ENCODE data around the gene CYP3A5.
"Not testable (repeated sequence)": the region's sequence is repeated elsewhere in the genome, so short reads cannot be mapped to it uniquely, and the experiment has no call there.

Gene CYP3A5

DNA sequence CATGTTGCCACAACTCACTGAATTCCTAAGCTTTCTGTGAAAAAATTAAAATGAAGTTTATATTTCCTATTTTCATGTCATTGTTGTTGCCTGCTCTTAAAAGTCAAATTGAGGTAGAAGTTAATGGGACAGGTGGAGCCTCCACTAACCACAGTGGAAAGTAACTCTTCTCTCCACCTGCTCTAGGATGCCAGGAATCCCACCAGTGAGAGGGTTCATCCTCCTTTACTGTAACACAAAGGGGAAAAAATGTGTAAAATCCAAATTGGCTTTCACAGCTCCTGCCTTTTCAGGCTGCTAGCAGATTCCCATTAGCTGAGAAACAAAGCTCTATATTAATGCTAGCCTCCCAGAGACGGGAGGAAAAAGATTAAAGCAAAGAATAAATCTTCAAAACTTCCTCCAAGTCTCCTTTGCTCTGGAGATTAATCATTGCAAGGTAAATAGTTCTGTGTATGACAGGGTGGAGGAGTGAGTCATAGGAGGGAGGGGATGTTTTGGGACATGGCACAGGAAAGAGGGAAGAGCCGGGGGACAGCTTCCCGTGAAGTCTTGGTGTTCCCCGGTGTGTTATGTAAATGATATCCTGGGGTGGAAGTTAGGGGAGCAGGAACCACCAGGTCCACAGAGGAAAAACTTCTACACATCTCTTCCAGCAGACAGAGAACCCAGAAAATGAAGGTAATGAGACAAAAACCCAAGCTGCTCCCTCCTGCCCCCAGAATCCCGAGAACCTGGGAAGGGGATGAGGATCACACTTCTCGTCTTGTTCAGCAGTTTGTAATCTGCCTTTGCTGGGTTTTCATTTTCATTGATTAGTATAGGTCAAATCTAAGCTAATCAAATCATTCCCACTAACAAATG lies 19.3 kb upstream of the CYP3A5 start:
- not testable (repeated sequence) for H3K36me3 ChIP-seq (ENCODE audit: insufficient read depth, low read length); H3K27ac ChIP-seq (ENCODE audit: low read depth, low read length); H3K4me3 ChIP-seq (ENCODE audit: low read length); H3K9ac ChIP-seq (ENCODE audit: low read depth, low read length); H3K9me3 ChIP-seq (ENCODE audit: insufficient read depth, low read depth, low read length); H3K27me3 ChIP-seq (ENCODE audit: insufficient read depth, low read length)
- WGBS = 8% methylated on average over 2 of the region's 6 CpGs
- H3K4me1 ChIP-seq (ENCODE audit: insufficient read depth, low read length) = peaks cover 11% of the 10 kb centered on the region; the same call in 1 of the 2 replicates

DNA sequence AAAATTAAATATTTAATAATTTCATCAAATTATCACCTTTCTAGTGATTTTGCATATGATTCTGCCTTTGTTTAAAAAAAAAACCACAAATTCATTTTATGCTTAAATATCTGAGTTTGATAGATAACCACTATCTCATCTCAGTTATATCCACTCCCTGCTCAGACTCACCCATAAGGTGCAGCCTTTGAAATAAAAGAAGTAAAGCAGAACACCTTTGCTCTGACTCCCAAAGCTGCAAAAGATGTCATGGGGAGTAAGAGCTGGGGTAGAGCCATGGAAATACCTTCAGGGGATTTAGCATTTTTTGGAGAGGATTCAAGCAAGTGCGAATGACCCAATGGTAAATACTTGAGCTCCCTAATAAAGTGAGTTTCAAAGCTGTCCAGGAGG lies 15.1 kb upstream of the CYP3A5 start:
- Histone ChIP-seq H3K4me3 (ENCODE audit: low read length) (no peak overlapping the region), H3K9me3 (ENCODE audit: insufficient read depth, low read depth, low read length) (no peaks in the 10 kb centered on the region), H3K9ac (ENCODE audit: low read depth, low read length) (no peak overlapping the region), H3K4me1 (ENCODE audit: insufficient read depth, low read length) (peaks cover 24% of the 10 kb centered on the region), H3K36me3 (ENCODE audit: insufficient read depth, low read length) (no peaks in the 10 kb centered on the region), H3K27me3 (ENCODE audit: insufficient read depth, low read length) (no peaks in the 10 kb centered on the region), H3K27ac (ENCODE audit: low read depth, low read length) (no peak overlapping the region)
- WGBS = 81% methylated on average over 1 of the region's 1 CpG

DNA sequence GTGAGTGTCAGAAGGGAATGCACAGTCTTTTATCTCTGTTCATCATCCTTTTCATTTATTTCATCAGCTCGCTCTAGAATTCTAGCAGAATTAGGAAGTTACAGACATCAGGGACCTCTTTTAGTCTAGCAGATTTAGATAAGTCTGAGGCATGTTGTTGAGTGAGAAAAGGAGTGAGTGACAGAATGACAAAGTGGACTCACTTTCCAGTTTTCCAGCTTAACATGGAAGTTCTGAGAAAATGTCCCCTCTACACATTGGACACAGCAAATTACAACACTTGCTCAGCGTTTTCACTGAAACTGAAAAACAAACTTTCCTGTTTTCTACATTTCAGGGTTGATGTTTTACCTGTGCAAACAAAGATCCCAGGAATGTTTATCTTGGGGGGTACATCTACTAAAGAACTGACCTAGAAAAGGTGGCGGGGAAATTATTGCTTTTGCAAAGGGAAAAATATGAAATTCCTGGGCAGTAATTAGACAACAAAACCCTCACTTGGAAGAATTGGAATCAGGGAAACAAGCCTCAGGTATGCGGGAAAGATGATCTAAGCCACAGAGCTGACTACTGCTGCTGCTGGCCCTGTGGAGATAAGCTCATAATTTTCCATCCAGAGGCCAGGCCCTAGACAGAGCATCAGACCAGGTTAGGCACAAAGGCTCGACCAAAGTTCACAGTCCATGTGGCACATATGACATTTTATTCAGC lies 14.6 kb upstream of the CYP3A5 start:
- no peak overlapping the region for H3K27ac ChIP-seq (ENCODE audit: low read depth, low read length)
- 95% methylated on average over 5 of the region's 5 CpGs for WGBS
- H3K9ac ChIP-seq (ENCODE audit: low read depth, low read length) = no peak overlapping the region
- no peaks in the 10 kb centered on the region for H3K27me3 ChIP-seq (ENCODE audit: insufficient read depth, low read length)
- peaks cover 24% of the 10 kb centered on the region for H3K4me1 ChIP-seq (ENCODE audit: insufficient read depth, low read length)
- H3K9me3 ChIP-seq (ENCODE audit: insufficient read depth, low read depth, low read length) = no peaks in the 10 kb centered on the region
- no peak overlapping the region for H3K4me3 ChIP-seq (ENCODE audit: low read length)
- no peaks in the 10 kb centered on the region for H3K36me3 ChIP-seq (ENCODE audit: insufficient read depth, low read length)

DNA sequence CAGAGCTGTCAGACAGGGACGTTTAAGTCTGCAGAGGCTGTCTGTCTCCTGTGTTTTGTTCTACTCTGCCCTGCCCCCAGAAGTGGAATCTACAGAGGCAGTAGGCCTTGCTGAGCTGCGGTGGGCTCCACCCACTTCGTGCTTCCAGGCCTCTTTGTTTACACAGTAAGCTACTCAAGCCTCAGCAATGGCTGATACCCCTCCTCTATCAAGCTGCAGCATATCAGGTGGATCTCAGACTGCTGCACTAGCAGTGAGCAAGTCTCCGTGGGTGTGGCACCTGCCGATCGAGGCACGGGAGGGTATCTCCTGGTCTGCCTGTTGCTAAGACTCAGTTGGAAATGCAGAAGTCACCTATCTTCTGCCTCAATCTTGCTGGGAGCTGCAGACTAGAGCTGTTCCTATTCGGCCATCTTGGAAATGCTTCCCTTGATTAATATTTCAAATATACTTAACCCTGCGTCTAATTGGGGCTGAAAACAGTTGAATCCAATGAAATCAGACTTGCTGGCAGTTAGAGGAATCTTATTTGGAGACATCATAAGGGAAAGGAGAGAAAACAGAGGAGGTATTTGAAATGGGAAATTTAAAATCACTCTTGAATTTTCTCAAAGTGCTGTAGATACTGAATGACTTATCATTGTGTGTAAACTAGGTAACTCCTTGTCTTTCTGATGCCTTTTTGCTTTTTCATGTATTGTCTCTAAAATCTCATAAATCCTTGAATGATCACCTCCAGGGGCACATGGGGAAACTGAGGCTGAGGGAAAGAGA lies 13.8 kb upstream of the CYP3A5 start:
- Histone ChIP-seq H3K9ac (ENCODE audit: low read depth, low read length) (0 out of 2 replicates have a peak overlapping the region, but pooled peaks have one; percentile 28), H3K4me1 (ENCODE audit: insufficient read depth, low read length) (peaks cover 21% of the 10 kb centered on the region), H3K36me3 (ENCODE audit: insufficient read depth, low read length) (no peaks in the 10 kb centered on the region), H3K27me3 (ENCODE audit: insufficient read depth, low read length) (no peaks in the 10 kb centered on the region), H3K4me3 (ENCODE audit: low read length) (no peak overlapping the region), H3K27ac (ENCODE audit: low read depth, low read length) (peak overlapping the region; percentile 15; the same call in 1 of the 2 replicates), H3K9me3 (ENCODE audit: insufficient read depth, low read depth, low read length) (no peaks in the 10 kb centered on the region)
- WGBS = 36% methylated on average over 9 of the region's 9 CpGs

DNA sequence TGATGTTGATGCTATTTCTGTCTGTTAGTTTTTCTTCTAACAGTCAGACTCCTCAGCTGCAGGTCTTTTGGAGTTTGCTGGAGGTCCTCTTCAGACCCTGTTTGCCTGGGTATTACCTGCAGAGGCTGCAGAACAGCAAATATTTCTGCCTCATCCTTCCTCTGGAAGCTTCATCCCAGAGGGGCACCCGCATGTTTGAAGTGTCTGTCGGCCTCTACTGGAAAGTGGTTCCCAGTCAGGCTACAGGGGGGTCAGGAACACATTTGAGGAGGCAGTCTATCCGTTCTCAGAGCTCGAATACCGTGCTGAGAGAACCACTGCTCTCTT lies 13.3 kb upstream of the CYP3A5 start:
- no peak overlapping the region for H3K4me3 ChIP-seq (ENCODE audit: low read length)
- no peaks in the 10 kb centered on the region for H3K36me3 ChIP-seq (ENCODE audit: insufficient read depth, low read length)
- H3K9ac ChIP-seq (ENCODE audit: low read depth, low read length) = 0 out of 2 replicates have a peak overlapping the region, but pooled peaks have one; percentile 28
- H3K4me1 ChIP-seq (ENCODE audit: insufficient read depth, low read length) = peaks cover 20% of the 10 kb centered on the region
- H3K27me3 ChIP-seq (ENCODE audit: insufficient read depth, low read length) = no peaks in the 10 kb centered on the region
- no peaks in the 10 kb centered on the region for H3K9me3 ChIP-seq (ENCODE audit: insufficient read depth, low read depth, low read length)
- peak overlapping the region; percentile 5; the same call in 1 of the 2 replicates for H3K27ac ChIP-seq (ENCODE audit: low read depth, low read length)
- WGBS = 32% methylated on average over 5 of the region's 5 CpGs

DNA sequence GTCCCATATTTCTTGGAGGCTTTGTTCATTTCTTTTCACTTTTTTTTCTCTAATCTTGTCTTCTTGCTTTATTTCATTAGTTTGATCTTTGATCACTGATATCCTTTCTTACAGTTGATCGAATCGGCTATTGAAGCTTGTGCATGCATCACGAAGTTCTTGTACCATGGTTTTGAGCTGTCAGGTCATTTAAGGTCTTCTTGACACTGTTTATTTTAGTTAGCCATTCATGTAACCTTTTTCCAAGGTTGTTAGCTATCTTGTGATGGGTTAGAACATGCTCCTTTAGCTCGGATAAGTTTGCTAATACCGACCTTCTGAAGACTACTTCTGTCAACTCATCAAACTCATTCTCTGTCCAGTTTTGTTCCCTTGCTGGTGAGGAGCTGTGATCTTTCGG lies 12.8 kb upstream of the CYP3A5 start:
- H3K27me3 ChIP-seq (ENCODE audit: insufficient read depth, low read length); H3K27ac ChIP-seq (ENCODE audit: low read depth, low read length); H3K9me3 ChIP-seq (ENCODE audit: insufficient read depth, low read depth, low read length); H3K9ac ChIP-seq (ENCODE audit: low read depth, low read length); H3K4me3 ChIP-seq (ENCODE audit: low read length); H3K36me3 ChIP-seq (ENCODE audit: insufficient read depth, low read length): not testable (repeated sequence)
- peaks cover 20% of the 10 kb centered on the region for H3K4me1 ChIP-seq (ENCODE audit: insufficient read depth, low read length)
- WGBS = 92% methylated on average over 6 of the region's 6 CpGs

DNA sequence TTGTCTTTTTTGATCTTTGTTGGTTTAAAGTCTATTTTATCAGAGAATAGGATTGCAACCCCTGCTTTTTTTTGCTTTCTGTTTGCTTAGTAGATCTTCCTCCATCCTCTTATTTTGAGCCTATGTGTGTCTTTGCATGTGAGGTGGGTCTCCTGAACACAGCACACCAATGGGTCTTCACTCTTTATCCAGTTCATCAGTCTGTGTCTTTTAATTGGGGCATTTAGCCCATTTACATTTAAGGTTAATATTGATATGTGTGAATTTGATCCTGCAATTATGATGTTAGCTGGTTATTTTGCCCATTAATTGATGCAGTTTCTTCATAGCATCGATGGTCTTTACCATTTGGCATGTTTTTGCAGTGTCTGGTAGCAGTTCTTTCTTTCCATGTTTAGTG lies 11.9 kb upstream of the CYP3A5 start:
- not testable (repeated sequence) for H3K27me3 ChIP-seq (ENCODE audit: insufficient read depth, low read length); H3K27ac ChIP-seq (ENCODE audit: low read depth, low read length); H3K4me3 ChIP-seq (ENCODE audit: low read length); H3K36me3 ChIP-seq (ENCODE audit: insufficient read depth, low read length); H3K9ac ChIP-seq (ENCODE audit: low read depth, low read length); H3K9me3 ChIP-seq (ENCODE audit: insufficient read depth, low read depth, low read length)
- WGBS = 91% methylated on average over 1 of the region's 1 CpG
- peaks cover 20% of the 10 kb centered on the region for H3K4me1 ChIP-seq (ENCODE audit: insufficient read depth, low read length)

DNA sequence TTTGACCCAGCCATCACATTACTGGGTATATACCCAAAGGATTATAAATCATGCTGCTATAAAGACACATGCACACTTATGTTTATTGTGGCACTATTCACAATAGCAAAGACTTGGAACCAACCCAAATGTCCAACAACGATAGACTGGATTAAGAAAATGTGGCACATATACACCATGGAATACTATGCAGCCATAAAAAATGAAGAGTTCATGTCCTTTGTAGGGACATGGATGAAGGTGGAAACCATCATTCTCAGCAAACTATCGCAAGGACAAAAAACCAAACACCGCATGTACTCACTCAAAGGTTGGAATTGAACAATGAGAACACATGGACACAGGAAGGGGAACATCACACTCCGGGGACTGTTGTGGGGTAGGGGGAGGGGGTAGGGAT lies 11.1 kb upstream of the CYP3A5 start:
- H3K36me3 ChIP-seq (ENCODE audit: insufficient read depth, low read length); H3K9me3 ChIP-seq (ENCODE audit: insufficient read depth, low read depth, low read length); H3K27ac ChIP-seq (ENCODE audit: low read depth, low read length); H3K9ac ChIP-seq (ENCODE audit: low read depth, low read length); H3K27me3 ChIP-seq (ENCODE audit: insufficient read depth, low read length); H3K4me3 ChIP-seq (ENCODE audit: low read length): not testable (repeated sequence)
- WGBS = 100% methylated on average over 3 of the region's 4 CpGs
- H3K4me1 ChIP-seq (ENCODE audit: insufficient read depth, low read length) = peaks cover 20% of the 10 kb centered on the region

DNA sequence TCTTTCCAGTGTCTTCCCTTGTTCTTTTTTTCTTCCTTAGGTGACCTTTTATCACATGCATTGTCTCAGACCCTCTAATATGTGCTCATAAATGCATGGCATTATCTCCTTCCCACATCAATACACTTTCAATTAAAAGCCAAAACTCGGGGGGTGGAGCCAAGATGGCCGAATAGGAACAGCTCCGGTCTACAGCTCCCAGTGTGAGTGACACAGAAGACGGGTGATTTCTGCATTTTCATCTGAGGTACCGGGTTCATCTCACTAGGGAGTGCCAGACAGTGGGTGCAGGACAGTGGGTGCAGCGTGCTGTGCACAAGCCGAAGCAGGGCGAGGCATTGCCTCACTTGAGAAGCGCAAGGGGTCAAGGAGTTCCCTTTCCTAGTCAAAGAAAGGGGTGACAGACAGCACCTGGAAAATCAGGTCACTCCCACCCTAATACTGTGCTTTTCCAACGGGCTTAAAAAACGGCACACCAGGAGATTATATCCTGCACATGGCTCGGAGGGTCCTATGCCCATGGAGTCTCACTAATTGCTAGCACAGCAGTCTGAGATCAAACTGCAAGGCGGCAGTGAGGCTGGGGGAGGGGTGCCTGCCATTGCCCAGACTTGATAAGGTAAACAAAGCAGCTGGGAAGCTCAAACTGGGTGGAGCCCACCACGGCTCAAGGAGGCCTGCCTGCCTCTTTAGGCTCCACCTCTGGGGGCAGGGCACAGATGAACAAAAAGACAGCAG lies 6.2 kb upstream of the CYP3A5 start:
- H3K9ac ChIP-seq (ENCODE audit: low read depth, low read length); H3K27ac ChIP-seq (ENCODE audit: low read depth, low read length); H3K36me3 ChIP-seq (ENCODE audit: insufficient read depth, low read length); H3K4me1 ChIP-seq (ENCODE audit: insufficient read depth, low read length); H3K27me3 ChIP-seq (ENCODE audit: insufficient read depth, low read length); H3K4me3 ChIP-seq (ENCODE audit: low read length): not testable (repeated sequence)
- peaks cover 12% of the 10 kb centered on the region for H3K9me3 ChIP-seq (ENCODE audit: insufficient read depth, low read depth, low read length)
- WGBS = 91% methylated on average over 14 of the region's 14 CpGs

DNA sequence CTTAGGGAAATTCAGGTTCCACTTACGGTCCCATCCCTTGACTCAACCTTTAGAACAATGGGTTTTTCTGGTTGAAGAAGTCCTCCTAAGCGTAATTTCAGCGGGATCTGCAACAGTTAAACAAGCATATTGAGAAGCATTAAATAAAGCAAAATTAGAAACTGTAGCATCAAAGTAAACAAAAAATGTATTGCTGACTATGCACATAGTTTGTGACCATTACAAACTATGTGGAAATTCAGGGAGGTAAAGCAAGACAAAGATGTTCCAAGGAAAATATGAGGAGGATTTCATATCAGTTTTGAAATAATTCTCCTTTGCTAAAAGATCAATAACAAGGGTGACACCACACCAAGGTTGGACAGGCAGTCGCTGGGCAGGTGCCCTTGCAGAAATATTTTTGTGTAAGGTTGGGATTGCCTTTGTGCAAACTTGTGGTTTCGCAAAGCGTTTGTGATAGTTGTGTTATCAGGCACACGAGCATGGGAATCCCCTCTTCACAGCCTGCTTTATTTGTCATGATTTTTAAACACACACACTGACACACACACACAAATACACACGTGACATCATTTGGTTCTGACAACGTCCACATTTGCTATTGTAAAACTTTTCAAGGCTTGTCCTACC lies 5.4 kb upstream of the CYP3A5 start:
- H3K9me3 ChIP-seq (ENCODE audit: insufficient read depth, low read depth, low read length) = peaks cover 12% of the 10 kb centered on the region
- no peak overlapping the region for H3K9ac ChIP-seq (ENCODE audit: low read depth, low read length)
- no peaks in the 10 kb centered on the region for H3K27me3 ChIP-seq (ENCODE audit: insufficient read depth, low read length)
- no peaks in the 10 kb centered on the region for H3K36me3 ChIP-seq (ENCODE audit: insufficient read depth, low read length)
- 97% methylated on average over 9 of the region's 9 CpGs for WGBS
- H3K4me1 ChIP-seq (ENCODE audit: insufficient read depth, low read length) = no peaks in the 10 kb centered on the region
- H3K4me3 ChIP-seq (ENCODE audit: low read length) = no peak overlapping the region
- H3K27ac ChIP-seq (ENCODE audit: low read depth, low read length) = no peak overlapping the region

Measured in HUES64 (cell line).